LNCaP clone FGC (cell line): ENCODE measurements around the gene IRF2.
A peak's percentile ranks its signal among the peaks of the same experiment; 100 is the strongest.

Source experiments
- DNase-seq: peaks from one replicate; pipeline ENCODE4 v3.0.0-alpha.2; 2011; ENCODE audit warnings: low read depth
- H3K4me3 ChIP-seq: 2 replicates; pipeline ENCODE4 v1.5.1; 2011; ENCODE audit warnings: mild to moderate bottlenecking, low read depth, low read length, control low read depth
- TF ChIP-seq, protein P1 (sequence below): IDR thresholded peaks from 2 replicates; pipeline ENCODE4 v1.5.1; 2012; ENCODE audit warnings: mild to moderate bottlenecking; ENCODE audit not compliant: control insufficient read depth, insufficient read depth; ENCODE audit errors: extremely low read depth

IRF2 gene

DNA sequence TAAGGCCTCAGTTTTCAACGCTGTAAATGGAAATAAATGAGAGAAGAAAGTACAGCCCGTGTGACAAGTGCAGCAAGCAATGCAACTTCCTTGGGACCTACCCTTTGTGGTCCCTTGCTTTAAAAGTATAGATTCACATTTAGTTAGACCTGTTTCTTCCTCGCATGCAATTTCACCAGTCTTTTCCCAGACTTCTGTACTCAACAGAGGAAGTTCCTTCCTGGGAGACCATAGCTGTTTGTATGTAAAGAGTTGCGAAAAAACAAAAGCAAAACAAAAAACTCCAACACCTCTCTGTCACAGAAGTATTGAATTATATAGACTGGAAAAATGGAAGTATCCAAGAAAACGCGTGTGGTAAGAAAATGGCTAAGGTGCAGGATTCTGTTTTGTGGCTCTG, 1.1 kb upstream of the IRF2 start:
- no peak for DNase-seq
- H3K4me3 ChIP-seq: peak overlapping the region; percentile 90
- TF ChIP-seq, protein P1, sequence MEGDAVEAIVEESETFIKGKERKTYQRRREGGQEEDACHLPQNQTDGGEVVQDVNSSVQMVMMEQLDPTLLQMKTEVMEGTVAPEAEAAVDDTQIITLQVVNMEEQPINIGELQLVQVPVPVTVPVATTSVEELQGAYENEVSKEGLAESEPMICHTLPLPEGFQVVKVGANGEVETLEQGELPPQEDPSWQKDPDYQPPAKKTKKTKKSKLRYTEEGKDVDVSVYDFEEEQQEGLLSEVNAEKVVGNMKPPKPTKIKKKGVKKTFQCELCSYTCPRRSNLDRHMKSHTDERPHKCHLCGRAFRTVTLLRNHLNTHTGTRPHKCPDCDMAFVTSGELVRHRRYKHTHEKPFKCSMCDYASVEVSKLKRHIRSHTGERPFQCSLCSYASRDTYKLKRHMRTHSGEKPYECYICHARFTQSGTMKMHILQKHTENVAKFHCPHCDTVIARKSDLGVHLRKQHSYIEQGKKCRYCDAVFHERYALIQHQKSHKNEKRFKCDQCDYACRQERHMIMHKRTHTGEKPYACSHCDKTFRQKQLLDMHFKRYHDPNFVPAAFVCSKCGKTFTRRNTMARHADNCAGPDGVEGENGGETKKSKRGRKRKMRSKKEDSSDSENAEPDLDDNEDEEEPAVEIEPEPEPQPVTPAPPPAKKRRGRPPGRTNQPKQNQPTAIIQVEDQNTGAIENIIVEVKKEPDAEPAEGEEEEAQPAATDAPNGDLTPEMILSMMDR: no peak

DNA sequence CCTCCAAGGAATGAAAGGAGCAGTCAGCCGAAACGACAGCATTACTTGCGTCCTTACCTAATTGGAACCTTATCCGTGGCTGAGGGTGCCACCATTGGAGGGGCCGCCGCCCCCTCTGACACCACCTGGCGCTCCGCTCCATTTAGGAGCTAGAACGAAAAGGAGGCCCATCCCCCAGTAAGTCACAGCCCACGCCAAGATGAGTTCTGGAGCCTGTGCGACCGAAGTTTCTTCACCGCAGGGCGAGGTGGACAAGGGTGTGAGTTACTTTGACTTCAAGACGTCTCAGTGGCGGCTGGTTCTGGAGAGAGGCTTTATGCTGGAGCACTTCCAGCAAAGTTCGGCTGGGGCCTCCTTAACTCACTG, 729 bp upstream of the IRF2 start:
- no peak for DNase-seq
- TF ChIP-seq, protein P1: no peak
- H3K4me3 ChIP-seq: peak overlapping the region; percentile 90

DNA sequence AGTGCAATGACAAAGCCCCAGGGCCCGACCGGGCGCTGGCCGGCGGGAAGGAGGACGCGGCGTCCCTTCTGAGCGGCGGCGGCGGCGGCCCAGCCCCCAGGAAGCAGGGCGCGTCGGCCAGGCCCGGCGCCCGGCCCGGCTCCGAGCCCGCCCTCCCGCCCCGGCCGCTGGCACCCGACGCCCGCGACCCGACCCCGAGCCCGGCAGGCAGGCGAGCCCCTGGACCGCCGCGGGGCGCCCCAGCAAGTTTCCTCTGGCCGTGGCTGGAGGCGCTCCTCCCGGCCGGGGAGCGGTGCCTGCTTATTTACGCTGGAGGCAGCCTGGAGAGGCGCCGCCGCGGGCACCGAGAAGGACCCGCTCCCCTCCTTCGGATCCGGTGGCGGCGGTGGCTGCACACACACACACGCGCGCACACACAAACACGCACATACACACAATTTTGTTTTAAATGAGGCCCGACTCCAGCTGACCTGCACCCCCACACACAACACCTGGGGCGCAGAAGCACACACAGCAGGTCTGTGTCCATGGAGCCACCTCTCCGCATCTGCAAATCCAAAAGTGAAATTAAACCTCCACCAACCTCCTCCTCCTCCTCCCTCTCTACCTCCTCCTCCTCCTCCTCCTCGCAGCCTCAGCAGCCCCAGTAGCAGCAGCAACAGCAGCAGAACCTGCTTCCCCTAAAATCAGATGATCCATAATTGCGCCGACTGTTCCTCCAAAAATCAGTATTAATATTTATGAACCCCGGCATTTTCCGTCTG, 669 bp downstream of the IRF2 start:
- TF ChIP-seq, protein P1: 0 out of 2 replicates have a peak, but pooled peaks have one; percentile 5
- DNase-seq: no peak

DNA sequence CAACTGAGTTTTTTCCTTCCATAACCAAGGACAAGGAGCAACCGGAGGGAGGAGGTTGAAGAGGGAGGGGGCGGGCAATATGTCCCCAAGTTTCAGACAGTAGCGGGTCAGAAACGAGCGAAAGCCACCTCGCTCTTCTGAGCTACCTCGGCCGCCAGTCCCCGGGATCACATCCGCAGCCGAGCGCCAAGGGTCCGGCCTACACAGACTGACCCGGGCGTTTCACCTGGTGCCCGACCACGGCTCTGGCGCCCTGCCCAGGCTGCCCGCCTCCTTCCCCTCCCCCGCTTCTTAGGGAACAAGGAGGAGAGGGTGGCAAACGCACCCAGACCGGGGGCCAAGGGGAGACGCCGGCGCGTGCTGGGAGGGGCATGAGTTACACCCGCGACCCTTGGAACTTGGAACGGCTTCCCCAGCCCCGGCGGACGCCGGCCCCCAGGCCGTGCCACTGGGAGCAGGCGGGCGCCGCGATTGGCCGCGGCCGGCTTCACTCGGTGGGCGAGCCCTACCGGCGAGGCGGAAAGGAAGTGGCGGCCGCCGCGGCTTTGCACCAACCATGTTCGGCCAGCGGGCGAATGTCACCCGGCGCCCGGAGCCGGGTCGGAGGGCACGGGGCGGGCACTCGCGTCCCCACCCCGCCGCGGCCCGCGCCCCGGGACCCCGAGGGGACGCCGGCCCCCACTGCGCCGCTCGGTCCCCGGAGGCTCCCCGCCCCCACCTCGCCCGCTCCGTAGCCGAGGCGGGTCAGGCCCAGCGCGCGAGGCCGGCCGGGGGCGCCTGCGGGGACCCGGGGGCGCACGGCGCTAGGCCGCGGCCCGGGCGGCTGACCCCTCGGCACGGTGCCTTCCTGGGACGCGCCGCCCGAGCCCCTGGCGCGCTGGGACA, 1.5 kb downstream of the IRF2 start:
- H3K4me3 ChIP-seq: peak overlapping the region; percentile 90
- DNase-seq: no peak
- TF ChIP-seq, protein P1: no peak

More for the DNA sequence above, 669 bp downstream of the IRF2 start:
- H3K4me3 ChIP-seq: peak overlapping the region; percentile 90

DNA sequence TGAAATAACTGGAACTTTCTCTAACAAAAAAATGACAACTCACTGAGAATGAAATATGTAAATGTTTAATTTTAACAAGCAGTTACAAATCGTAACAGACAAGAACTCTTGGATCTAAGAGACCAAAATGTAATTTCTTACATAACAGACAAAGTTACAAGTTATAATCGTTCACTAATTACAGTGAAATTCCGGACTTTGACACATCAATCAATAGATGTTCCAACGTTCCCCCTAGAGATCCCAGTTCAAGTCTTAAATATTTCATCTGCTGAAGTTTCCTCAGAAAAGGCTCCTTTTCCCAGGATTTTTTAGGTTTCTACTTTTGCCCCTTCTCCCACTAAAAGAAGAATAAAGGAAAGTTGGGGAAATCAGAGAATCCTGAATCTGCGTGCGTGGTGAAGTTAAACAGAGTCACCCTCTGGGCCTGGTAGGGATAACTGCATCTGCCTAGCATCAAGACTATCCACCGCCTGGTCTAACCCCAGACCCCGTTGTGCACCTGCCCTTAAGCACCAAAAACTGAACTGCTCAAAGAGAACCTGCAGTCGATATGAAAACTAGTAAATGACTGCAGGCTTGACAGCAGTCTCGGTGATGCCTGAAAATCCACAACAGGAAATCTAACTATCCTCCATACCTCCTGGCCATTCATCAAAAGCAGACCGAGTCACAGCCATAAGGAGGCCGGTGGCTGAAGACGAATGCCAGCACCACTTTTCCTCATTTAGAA, 2.3 kb downstream of the IRF2 start:
- DNase-seq: no peak
- H3K4me3 ChIP-seq: peak overlapping the region; percentile 90
- TF ChIP-seq, protein P1: no peak

DNA sequence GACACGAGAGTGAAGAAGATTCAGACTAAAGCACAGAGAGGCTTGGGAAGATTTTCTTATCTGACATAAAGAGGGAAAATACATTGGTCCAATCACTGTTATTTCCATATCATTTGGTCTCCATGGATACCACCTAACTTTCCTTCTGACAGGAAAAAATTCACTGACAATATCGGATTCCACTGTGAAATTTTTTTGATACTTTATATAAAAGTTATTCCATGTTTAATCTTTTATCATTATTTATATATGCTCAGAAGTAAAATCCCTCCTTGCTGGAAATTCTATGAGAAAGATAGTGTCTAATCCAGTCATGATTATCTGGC, 3.6 kb downstream of the IRF2 start:
- TF ChIP-seq, protein P1: no peak
- DNase-seq: no peak
- H3K4me3 ChIP-seq: no peak overlapping the region
